Measurements from ENCODE around the gene NUFIP1. TPM values are rescaled to one million over a fixed set of nuclear protein-coding genes. Genes with fewer than 3 reads are reported as not detected.

Gene NUFIP1
- total and polyA plus RNA-seq, 9 donors: 2.3 to 9.5 (median 6.8) TPM

- H3K27me3 ChIP-seq: no peaks in the 10 kb centered on the region
- intact Hi-C loops (cut with DNase I): no loop called here
- 75 to 80% (median 78%) methylated on average over 3 of the region's 3 CpGs for WGBS, 3 donors
- no peak for TF ChIP-seq CTCF (IDR thresholded peaks at IDR 0.05)
- no peak for TF ChIP-seq POLR2A (IDR thresholded peaks at IDR 0.05)
- TF ChIP-seq EP300 (IDR thresholded peaks at IDR 0.05): no peak
- no peak overlapping the region for H3K27ac ChIP-seq
- no peak for DNase-seq
- no peak overlapping the region for H3K4me3 ChIP-seq
- H3K36me3 ChIP-seq: no peaks in the 10 kb centered on the region
- H3K4me1 ChIP-seq (ENCODE audit: insufficient read depth): peaks cover 4% of the 10 kb centered on the region
- H3K9me3 ChIP-seq: no peaks in the 10 kb centered on the region
These were observed 59.0 kb downstream of the NUFIP1 start for GRCh38 chr13:44930280-44930679.

- Histone ChIP-seq H3K9me3 (no peaks in the 10 kb centered on the region), H3K4me3 (no peak overlapping the region), H3K27ac (no peak overlapping the region), H3K4me1 (ENCODE audit: insufficient read depth) (peaks cover 4% of the 10 kb centered on the region), H3K36me3 (no peaks in the 10 kb centered on the region), H3K27me3 (no peaks in the 10 kb centered on the region)
- intact Hi-C loops (cut with DNase I): loop anchor here in 2 of 4 donors (5.0 to 10.0 kb wide), 2 partner anchors 38 to 355 kb away; partner anchors contain the start of gene TSC22D1 (in 1 of the 2)
- TF ChIP-seq POLR2A (IDR thresholded peaks at IDR 0.05): no peak
- TF ChIP-seq CTCF (IDR thresholded peaks at IDR 0.05): no peak
- TF ChIP-seq EP300 (IDR thresholded peaks at IDR 0.05): no peak
- no peak for DNase-seq
- 86 to 91% (median 88%) methylated on average over 3 of the region's 3 CpGs for WGBS, 3 donors
These were observed 59.6 kb downstream of the NUFIP1 start for GRCh38 chr13:44929692-44930091.

- no peak overlapping the region for H3K27ac ChIP-seq
- TF ChIP-seq POLR2A (IDR thresholded peaks at IDR 0.05) (no peak), EP300 (IDR thresholded peaks at IDR 0.05) (no peak), CTCF (IDR thresholded peaks at IDR 0.05) (no peak)
- WGBS, 3 donors: 67 to 75% (median 75%) methylated on average over 4 of the region's 4 CpGs
- no peaks in the 10 kb centered on the region for H3K36me3 ChIP-seq
- H3K27me3 ChIP-seq: no peaks in the 10 kb centered on the region
- no peak overlapping the region for H3K4me3 ChIP-seq
- intact Hi-C loops (cut with DNase I): loop anchor here in 2 of 4 donors (5.0 to 10.0 kb wide), 2 partner anchors 39 to 353 kb away; partner anchors contain the start of gene TSC22D1 (in 1 of the 2)
- H3K9me3 ChIP-seq: no peaks in the 10 kb centered on the region
- DNase-seq: no peak
- H3K4me1 ChIP-seq (ENCODE audit: insufficient read depth): peaks cover under 1% of the 10 kb centered on the region
These were observed 61.3 kb downstream of the NUFIP1 start for GRCh38 chr13:44927968-44928367.

- H3K27ac ChIP-seq: peak overlapping the region; percentile 0 to 27
- TF ChIP-seq POLR2A (IDR thresholded peaks at IDR 0.05) (no peak), EP300 (IDR thresholded peaks at IDR 0.05) (peak; percentile 28)
- DNase-seq: peak in 2 of 5 donors; percentile 60 to 71
- H3K9me3 ChIP-seq: no peaks in the 10 kb centered on the region
- intact Hi-C loops (cut with DNase I): loop anchor here in 1 of 4 donors (10.0 kb wide), 1 partner anchor 347 kb away; the partner anchor contains the start of gene TSC22D1
- no peak overlapping the region for H3K4me3 ChIP-seq
- 2 to 10% (median 3%) methylated on average over 2 of the region's 2 CpGs for WGBS, 3 donors
- peaks cover 8% of the 10 kb centered on the region for H3K4me1 ChIP-seq (ENCODE audit: insufficient read depth)
- H3K27me3 ChIP-seq: no peaks in the 10 kb centered on the region
- H3K36me3 ChIP-seq: no peaks in the 10 kb centered on the region
These were observed 67.1 kb downstream of the NUFIP1 start for GRCh38 chr13:44921931-44922758.

Measured in ovary (tissue), 9 donors.